ENCODE measurements around the gene CTPS2. TPM values are rescaled to one million over a fixed set of nuclear protein-coding genes. Genes with fewer than 3 reads are reported as not detected.
"Not testable (repeated sequence)": the region's sequence is repeated elsewhere in the genome, so short reads cannot be mapped to it uniquely, and the experiment has no call there.

The CTPS2 gene
- total RNA-seq, 2 donors from 2014 or later: 17.7 to 18.9 TPM

DNA sequence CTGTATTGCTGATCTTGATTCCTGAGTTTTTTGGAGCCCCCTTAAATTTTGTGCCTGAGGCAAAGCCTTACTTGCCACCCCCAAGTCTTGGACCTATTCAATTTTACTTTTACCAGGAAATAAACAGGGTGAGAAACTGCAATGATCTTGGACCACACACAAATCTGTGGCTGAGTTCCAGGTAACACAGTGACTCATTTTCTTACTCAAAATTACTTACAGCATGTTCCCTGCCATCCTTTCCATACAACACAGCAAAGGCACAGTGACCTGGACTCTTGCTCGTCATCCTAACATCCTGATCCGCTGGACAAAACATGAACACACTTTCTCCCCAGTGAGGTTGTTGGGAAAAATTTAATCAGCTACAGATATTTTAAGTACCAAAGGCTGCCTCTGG is 123.3 kb downstream of the CTPS2 start:
- no peaks in the 10 kb centered on the region for H3K9me3 ChIP-seq
- no peaks in the 10 kb centered on the region for H3K27me3 ChIP-seq
- no peaks in the 10 kb centered on the region for H3K4me1 ChIP-seq
- H3K4me3 ChIP-seq: no peak overlapping the region
- H3K9ac ChIP-seq (ENCODE audit: low read depth in 2 of 2, low read length in 2 of 2): no peak overlapping the region
- no peak for DNase-seq
- H3K27ac ChIP-seq: no peak overlapping the region
- TF ChIP-seq, protein P1, sequence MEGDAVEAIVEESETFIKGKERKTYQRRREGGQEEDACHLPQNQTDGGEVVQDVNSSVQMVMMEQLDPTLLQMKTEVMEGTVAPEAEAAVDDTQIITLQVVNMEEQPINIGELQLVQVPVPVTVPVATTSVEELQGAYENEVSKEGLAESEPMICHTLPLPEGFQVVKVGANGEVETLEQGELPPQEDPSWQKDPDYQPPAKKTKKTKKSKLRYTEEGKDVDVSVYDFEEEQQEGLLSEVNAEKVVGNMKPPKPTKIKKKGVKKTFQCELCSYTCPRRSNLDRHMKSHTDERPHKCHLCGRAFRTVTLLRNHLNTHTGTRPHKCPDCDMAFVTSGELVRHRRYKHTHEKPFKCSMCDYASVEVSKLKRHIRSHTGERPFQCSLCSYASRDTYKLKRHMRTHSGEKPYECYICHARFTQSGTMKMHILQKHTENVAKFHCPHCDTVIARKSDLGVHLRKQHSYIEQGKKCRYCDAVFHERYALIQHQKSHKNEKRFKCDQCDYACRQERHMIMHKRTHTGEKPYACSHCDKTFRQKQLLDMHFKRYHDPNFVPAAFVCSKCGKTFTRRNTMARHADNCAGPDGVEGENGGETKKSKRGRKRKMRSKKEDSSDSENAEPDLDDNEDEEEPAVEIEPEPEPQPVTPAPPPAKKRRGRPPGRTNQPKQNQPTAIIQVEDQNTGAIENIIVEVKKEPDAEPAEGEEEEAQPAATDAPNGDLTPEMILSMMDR (IDR thresholded peaks at IDR 0.05): no peak
- H3K36me3 ChIP-seq: no peaks in the 10 kb centered on the region
- intact Hi-C loops (cut with DNase I): no loop called here

DNA sequence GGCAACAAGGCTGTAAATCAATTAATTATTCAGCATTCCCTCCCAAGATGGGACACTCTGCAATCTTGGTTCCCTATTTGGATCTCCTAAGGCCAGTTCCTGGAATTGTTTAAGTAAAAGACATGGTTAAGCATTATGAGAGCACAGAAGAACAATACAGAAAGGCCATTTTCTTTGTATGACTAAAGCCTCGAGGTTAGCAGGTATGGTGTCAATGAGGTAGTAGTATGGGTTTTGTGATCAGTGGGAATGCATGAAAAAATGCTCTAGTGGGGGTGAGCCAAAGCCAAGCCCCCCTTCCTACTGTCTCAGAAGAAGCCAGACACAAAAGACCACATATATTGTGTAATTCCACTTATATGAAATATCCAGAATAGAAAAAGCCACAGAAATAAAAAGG is 124.2 kb downstream of the CTPS2 start:
- Histone ChIP-seq H3K9ac (ENCODE audit: low read depth in 2 of 2, low read length in 2 of 2) (no peak overlapping the region), H3K4me3 (no peak overlapping the region), H3K27ac (no peak overlapping the region), H3K27me3 (no peaks in the 10 kb centered on the region), H3K9me3 (no peaks in the 10 kb centered on the region), H3K4me1 (no peaks in the 10 kb centered on the region), H3K36me3 (no peaks in the 10 kb centered on the region)
- TF ChIP-seq, protein P1 (IDR thresholded peaks at IDR 0.05): no peak
- no peak for DNase-seq
- intact Hi-C loops (cut with DNase I): no loop called here

DNA sequence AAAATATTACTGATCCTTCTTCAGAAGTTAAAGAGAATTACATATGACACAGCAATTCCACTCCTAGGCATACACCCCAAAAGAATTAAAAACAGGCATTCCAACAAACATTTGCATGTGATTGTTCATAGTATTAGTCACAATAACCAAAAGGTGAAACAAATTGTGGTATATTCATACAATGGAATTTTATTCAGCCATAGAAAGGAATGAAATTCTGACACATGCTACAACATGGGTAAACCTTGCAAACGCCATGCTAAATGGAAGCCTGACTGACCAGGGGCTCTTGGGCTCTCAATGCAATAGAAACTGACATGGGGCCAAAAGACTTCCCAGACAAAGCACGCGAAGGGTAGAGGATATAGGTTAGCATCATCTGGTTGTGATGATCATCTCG is 124.6 kb downstream of the CTPS2 start:
- H3K27ac ChIP-seq: no peak overlapping the region
- no peaks in the 10 kb centered on the region for H3K36me3 ChIP-seq
- no peaks in the 10 kb centered on the region for H3K9me3 ChIP-seq
- H3K9ac ChIP-seq (ENCODE audit: low read depth in 2 of 2, low read length in 2 of 2): no peak overlapping the region
- TF ChIP-seq, protein P1 (IDR thresholded peaks at IDR 0.05): no peak
- H3K27me3 ChIP-seq: no peaks in the 10 kb centered on the region
- no peak for DNase-seq
- H3K4me3 ChIP-seq: no peak overlapping the region
- intact Hi-C loops (cut with DNase I): no loop called here
- no peaks in the 10 kb centered on the region for H3K4me1 ChIP-seq

DNA sequence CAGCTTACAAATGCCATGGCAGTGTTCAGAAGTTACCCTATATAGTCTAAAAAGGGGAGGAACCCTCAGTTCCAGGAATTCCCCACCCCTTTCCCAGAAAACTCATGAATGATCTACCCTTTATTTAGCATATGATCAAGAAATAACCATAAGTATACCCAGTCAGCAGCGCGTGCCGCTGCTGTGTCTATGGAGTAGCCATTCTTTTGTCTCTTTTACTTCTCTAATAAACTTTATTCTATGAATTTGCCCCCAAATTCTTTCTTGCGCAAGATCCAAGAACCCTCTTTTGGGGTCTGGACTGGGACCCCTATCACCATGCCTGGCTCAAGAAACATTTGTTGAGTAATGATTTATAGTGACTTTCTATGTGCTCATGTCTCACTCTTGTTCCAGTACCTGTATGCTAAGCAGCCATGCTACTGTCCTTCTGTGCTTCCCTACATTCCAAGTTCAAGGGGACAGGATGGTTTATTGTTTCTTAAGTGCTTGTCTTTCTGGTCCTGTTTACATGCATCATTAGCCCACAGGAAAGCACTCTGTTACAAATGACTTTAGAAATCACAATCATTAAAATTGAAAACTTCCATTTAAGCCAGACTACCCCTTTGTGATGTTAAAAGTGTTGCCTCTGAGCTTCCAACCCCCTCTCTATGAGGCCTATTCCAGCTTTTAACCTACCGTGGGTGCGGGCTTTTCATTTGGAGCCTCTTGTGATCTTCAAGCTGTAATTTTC is 125.9 kb downstream of the CTPS2 start:
- TF ChIP-seq, protein P1 (IDR thresholded peaks at IDR 0.05): no peak
- no peaks in the 10 kb centered on the region for H3K4me1 ChIP-seq
- H3K4me3 ChIP-seq: no peak overlapping the region
- no peak overlapping the region for H3K27ac ChIP-seq
- no peaks in the 10 kb centered on the region for H3K9me3 ChIP-seq
- no peak for DNase-seq
- H3K9ac ChIP-seq (ENCODE audit: low read depth in 2 of 2, low read length in 2 of 2): no peak overlapping the region
- intact Hi-C loops (cut with DNase I): no loop called here
- H3K27me3 ChIP-seq: no peaks in the 10 kb centered on the region
- H3K36me3 ChIP-seq: no peaks in the 10 kb centered on the region

DNA sequence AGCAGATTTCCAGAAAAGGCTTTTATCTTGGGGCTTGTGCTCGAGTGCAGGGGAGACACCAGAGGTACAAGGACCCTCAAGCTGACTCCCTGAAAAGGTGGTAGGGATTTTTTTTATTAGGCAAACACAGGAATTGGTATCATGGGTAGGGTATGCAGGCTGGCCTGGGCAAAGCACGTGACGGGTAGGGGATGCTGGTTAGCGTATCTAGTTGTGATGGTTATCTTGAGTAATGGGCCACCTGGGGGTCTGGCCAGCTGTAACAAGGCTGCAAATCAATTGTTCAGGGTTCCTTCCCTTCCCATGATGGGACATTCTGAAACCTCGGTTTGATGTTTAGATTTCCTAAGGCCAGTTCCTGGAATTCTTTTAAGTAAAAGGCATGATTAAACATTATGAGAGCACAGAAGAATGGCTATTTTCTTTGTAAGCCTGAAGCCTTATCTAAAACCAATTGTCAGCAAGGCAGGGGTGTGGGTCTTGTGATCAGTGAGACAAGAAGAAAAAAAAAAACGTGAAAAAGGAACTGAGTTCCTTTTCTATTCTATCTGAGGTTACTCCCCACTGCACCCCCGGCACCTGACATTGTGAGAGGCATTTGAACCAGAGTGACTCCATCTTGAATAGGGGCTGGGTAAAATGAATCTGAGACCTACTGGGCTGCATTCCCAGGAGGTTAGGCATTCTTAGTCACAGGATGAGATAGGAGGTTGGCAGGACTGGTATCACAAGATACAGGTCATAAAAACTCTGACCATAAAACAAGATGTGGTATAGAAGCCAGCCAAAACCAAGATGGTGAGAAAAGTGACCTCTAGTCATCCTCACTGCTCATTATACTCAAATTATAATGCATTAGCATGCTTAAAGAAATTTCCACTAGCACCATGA is 126.7 kb downstream of the CTPS2 start:
- Histone ChIP-seq H3K4me3 (no peak overlapping the region), H3K9me3 (no peaks in the 10 kb centered on the region), H3K4me1 (no peaks in the 10 kb centered on the region), H3K27ac (no peak overlapping the region), H3K36me3 (no peaks in the 10 kb centered on the region), H3K27me3 (no peaks in the 10 kb centered on the region), H3K9ac (ENCODE audit: low read depth in 2 of 2, low read length in 2 of 2) (no peak overlapping the region)
- DNase-seq: no peak
- intact Hi-C loops (cut with DNase I): no loop called here
- TF ChIP-seq, protein P1 (IDR thresholded peaks at IDR 0.05): no peak

DNA sequence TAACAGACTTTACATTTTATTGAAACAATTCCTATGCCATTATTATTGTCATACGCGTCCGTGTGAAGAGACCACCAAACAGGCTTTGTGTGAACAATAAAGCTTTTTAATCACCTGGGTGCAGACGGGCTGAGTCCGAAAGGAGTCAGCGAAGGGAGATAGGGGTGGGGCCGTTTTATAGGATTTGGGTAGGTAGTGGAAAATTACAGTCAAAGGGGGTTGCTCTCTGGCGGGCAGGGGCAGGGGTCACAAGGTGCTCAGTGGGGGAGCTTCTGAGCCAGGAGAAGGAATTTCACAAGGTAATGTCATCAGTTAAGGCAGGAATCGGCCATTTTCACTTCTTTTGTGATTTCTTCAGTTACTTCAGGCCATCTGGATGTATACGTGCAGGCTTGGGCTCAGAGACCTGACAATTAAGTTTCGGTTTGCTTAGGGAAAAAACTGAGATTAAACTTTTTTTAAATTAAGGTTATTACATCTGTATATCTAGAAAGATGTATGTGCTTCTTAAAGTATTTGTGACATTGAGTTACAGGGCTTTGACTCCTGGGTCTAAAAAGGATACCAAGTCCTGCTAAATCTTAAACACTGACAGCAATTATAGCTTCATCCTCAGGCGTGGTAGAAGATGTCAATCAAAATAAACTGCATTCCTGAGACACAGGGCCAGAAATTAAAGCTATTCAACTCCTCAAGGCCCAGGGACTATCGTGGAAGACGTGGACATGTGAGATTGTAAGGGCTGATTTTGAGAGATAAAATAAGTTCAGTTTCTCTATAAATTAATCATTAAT is 132.3 kb downstream of the CTPS2 start:
- intact Hi-C loops (cut with DNase I); H3K9me3 ChIP-seq; H3K9ac ChIP-seq (ENCODE audit: low read depth in 2 of 2, low read length in 2 of 2); H3K36me3 ChIP-seq; H3K27me3 ChIP-seq; H3K4me3 ChIP-seq; H3K4me1 ChIP-seq: not testable (repeated sequence)
- DNase-seq: peak; percentile 27
- H3K27ac ChIP-seq: peak overlapping the region; percentile 3

All from colonic mucosa (tissue), 4 donors.